HG03520 (cell line): ENCODE measurements around the gene TEX22.

Experiments used
- ATAC-seq: cut with Tn5 transposase; IDR thresholded peaks from one replicate; pipeline ENCODE4 v1.9.1; 2021; ENCODE audit warnings: mild to moderate bottlenecking, moderate library complexity; ENCODE audit not compliant: unreplicated experiment

Gene TEX22

DNA sequence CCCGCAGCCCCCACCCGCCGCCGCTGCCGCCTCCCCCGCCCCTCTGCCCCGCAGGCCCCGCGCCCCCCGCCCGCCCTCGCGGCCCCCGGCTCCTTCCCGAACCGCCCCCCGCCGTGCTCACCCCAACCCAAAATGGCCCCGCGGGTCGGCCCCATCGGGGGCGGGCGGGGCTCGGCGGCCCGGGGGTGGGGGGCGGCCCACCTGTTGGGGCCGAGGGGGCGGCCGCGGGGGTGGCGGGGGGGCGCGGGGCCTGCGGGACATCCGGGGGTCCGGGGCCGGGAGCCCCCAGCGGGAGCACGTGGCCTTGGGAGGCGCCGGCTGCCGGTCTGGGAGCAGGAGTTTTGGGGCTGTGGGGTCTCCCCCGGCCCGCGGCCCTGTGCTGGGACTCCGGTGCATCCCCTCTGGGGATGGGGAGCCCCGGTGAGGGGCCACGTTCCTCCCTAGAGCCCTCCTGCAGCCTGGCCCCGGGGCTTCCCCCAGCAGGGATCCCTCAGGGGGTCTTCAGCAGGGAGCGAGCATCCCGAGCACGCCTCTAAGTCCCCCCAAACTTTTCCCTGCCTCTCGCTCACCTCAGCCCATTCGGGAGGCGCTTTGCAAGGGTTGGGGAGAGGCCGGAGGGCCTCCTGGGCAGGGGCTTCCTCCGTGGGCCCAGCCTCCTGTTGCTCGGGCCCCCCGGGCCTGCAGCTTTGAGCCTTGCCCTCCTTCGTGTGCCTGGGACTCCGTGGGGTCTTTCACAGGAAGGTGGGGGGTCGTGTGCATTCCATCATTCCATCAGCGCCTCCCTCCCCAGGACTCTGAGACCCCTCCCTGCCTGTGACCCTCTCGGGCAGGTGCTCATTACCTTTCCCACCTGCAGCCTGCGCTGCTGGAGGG, 22.0 kb downstream of the TEX22 start:
- ATAC-seq: no peak

DNA sequence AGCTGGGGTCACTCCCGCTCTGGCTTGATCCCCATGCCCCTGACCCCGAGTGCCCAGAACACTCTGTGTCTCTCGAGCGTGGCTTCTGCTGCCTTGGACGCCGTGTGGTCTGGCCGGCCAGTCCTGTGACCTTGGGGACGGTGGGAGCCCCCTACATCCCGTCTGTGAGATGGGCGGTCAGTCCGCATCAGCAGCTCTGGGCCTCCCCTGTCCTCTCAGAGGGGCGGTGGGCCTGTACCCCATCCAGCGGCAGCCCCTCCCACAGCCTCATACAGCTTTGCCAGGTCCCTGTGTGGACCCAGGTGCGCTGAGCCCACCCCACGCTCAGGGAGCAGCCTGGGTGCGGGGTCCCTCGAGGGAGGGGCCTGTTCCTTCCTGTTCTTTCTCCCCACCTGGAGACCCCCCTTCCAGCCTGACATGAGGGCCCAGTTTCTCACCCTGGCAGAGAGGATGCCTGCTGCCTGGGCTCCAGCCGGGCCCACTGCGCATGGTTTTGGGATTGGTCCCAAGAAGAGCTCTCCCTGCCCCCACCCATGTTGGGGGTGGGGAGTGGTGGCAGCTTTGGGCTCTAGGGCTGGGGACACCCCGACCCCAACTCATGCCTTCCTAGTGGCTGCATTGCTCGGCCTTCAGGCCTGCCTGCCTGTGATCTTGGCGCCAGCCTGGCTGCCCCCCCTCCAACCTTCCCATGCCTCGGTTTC, 22.8 kb downstream of the TEX22 start:
- ATAC-seq: no peak

DNA sequence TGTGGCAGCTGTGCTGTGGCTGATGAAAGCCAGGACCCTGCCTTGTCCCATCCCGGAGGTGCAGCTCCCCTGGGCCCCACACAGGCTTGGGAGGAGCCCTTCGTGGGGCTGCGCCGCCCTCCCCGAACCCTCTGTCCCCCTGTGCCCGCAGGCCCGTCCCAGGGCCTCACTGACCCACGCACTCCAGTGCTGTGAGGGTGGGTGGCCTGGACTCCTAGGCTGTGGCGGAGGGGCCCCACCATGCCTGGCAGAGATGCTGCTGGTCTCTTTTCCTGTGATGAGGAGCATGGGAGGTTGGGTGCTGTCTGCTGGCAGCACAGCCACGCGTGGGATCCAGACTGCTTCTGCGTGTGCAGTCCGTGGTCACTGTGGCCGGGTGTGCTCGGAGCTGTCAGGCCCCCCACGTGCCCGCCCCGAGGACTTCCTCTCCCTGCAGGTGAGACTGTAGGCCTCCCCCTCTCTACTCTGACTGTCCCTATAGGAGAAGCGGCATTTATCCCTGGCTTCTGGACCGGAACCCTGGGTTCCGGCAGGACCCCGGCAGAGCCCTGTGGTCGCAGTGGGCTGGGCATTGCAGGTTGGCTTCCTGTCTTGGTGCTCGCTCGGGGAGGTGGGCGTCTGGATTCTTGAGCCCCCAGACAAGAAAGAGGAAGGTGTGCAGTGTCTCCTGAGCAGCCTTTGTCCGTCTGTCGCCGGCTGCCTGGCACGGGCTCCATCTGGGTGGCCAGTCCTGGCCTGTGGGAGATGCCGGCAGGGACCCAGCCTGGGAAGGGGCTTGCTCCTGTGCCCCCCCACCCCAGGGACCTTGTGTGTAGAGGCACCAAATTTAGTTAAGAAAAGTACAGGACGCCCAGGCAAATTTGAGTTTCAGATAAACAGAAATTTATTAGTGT, 23.6 kb downstream of the TEX22 start:
- no peak for ATAC-seq

DNA sequence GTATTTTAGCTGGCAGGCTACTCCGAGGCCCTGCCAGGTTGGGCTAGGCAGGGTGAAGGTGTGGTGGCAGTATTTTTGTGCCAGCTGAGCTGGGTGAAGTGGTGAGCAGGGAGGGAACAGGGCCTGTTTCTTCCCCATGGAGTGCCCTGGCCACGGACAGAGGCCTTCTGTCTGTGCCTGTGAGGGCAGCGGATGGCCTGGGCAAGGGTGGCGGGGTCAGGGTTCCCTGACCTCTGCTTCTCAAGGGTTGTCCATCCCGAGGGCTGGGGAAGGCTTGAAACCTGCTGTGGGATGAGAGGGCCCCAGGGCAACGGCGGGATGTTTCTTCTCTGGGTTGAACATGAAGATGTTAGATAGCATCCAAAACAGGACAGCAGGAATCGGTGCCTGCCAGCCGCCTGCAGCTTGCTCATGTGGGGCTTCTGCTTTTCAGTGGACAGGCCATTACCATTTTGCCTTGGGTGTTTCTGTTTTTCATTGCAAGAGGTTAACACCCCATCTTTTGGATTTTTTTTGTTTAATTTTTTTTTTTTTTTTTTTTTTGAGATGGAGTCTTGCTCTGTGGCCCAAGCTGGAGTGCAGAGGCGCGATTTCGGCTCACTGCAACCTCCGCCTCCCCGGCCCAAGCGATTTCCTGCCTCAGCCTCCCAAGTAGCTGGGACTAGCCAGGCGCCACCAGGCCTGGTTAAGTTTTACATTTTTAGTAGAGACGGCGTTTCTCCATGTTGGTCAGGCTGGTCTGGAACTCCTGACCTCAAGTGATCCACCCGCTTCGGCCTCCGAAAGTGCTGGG, 24.6 kb downstream of the TEX22 start:
- ATAC-seq: no peak

DNA sequence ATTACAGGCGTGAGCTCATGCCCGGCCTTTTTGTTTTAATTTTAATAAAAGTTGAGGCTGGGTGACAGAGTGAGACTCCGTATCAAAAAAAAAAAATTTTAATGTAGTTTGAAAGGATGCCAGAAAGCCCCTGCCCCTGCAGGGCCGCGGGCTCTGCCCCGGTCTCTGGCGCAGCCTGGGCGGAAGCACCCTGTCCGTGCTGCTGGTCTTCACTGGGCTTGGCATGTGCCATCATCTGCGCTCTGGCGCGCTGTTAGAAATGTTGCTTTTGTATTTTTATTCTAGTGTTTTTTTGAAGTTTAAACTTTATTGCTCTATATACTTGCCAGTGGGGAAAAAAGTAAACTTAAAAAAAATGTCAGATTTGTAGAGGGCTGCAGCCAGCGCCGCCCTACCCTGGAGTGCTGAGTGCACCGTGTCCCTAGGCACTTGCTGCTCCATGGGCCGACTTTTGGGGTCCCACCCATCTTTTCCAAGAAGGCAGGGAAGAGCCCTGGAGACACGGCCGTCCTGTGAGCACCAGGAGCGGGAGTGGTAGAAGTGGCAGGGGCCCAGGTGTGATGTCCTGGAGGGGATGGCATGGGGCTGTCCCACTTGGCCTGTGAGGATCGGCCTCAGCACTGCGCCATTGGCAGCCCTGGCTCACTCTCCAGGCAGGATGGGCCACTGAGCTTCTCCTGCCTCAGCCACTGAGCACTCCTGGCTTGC, 25.3 kb downstream of the TEX22 start:
- no peak for ATAC-seq

DNA sequence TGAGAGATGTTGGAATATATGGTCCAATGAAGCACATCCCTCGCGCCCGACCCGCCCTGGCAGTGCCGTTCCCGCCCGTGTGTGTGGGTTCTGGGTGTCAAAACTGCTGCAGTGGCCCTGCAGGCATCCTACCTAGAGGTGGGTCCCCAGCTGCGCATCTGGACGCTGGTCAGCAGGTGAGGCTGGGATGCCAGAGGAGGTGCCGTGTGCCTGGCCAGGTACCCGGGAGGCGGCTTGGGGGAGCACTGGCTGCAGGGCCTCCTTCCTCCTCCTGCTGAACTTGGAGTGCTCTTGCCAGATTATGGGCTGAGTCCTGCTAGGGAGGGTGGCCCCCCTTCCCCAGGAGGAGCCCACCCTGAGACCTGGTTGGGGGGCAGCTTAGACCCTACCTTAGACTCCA, 26.5 kb downstream of the TEX22 start:
- ATAC-seq: no peak

DNA sequence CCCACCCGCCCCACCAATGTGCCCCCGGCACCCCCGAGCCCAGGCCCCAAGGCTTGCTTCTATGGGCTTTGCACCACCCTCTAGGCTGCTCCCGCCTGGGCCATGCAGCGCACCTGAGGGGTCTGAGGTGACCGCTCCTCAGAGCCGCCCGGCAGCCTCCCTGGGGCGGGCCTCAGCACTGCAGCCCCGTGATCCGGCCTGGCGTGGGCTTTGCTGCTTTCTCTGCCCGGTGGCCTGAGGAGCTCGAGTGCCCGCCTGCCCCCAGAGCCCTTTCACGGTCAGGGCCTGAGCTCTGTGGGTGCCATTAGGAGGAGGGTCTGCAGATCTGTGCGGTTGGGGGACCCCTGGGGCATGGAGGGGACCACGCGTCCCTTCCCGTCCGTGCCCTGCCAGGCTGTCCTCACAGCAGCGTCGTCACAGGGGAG, 27.5 kb downstream of the TEX22 start:
- ATAC-seq: no peak

DNA sequence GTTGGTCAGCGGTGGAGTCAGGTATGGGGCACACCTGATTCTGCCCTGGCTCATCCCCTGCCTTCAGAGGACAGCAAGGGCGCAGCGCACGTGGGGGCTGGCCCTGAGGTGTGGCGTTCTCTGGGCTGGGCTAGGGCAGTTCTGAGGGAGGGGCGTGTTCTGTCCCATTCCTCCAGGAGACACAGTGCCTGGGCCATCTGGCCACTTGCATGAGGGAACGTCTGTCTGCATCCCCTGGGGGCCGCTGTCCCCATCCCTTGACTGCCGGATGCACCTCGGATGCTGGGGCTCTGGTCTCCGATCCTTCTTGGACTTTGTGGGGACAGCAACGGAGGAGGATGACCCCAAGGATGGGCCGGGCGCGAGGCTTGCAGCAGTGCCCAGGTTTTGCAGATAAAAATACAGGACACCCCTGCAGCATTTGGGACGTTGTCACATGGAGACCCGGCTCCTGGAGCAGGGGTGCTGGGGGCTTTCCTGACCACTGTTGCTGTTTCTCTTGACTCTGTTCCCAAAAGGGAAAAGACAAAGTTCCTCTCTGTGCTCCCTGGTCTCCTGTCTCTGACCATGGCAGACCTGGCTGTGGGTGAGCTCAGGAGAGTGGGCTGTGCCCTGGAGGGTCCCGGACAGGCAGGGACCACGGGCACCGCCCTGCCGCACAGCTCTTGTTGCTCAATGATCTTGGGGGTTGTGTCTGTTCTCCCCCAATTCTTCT, 28.2 kb downstream of the TEX22 start:
- ATAC-seq: no peak

DNA sequence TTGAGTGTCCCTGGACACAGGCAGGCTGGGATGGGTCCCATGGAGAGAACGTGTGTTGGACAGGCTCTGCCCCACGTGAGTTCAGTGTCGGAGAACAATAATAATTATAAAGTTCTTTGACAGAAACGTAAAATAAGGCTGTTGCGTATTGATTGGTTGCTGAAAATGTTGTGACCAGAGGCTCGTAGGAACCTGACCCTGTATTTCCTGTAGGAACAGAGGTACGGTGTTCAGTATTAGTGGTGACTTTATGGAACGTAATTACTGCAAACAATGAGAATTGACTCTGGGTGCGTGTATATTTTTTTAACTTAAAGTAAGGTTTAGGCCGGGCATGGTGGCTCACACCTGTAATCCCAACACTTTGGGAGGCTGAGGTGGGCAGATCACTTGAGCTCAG, 29.1 kb downstream of the TEX22 start:
- ATAC-seq: no peak

DNA sequence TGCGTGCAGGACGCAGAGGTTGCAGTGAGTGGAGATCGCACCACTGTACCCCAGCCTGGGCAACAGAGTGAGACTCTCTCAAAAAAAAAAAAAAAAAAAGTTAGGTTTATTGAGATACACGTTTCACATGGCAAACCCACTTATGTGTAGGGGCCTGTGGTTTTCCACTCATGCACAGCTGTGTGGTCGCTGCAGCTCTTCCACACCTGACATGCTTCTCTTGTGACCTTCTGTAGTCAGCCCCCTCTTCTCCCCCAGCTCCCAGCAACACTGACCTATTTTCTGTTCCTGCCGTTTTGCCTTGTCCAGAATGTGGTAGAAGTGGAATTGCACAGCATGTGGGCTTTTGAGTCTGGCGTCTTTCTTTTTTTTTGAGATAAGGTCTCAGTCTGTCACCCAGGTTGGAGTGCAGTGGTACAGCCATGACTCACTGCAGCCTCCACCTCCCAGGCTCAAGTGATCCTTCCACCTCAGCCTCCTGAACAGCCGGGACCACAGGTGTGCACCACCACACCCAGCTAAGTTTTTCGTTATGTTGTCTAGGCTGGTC, 29.7 kb downstream of the TEX22 start:
- ATAC-seq: no peak

DNA sequence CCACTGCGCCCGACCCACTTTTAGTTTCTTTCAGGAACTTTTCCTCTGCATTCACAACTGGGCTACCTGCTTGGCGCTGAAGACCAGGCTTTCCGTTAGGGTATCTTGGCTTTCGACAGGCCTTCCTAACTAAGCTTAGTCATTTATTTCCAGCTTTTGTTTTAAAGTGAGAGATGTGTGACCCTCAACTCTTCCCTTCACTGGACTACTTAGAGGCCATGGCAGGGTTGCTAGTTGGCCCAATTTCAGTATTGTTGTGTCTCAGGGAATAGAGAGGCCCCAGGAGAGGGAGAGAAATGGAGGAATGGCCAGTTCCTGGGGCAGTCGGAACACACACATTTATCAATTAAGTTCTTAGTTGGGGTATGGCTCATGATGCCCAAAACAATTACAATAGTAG, 31.7 kb downstream of the TEX22 start:
- ATAC-seq: no peak

DNA sequence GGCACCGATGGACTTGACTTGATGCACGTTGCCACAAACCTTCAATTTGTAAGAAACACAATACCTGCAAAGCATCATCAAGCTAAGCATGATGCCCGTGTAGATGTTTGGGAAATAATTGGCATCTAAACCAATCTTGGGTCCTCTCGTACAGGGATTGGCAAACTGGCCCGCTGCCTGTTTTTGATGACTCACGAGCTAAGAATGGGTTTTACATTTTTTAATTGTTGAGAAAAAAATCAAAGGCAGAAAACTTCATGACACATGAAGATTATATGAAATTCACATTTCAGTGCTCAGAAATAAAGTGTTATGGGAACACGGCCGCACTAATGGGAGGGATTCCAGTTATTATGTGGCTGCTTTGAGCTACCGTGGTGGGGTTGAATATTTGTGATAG, 32.2 kb downstream of the TEX22 start:
- no peak for ATAC-seq

DNA sequence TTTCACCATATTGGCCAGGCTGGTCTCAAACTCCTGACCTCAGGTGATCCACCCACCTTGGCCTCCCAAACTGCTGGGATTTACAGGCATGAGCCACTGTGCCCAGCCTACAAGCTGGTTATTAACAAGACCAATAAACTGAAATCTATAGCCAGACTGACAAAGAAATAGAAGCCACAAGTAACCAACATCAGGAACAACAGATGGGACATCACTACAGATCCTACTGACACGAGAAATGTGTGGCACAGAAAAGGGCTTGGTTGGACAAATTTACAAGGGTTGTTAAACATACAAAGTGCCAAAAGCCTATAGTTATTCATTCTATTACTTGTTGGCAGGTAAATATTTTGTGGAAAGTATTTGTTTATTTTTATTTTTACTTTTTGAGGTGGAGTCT, 32.9 kb downstream of the TEX22 start:
- ATAC-seq: no peak

DNA sequence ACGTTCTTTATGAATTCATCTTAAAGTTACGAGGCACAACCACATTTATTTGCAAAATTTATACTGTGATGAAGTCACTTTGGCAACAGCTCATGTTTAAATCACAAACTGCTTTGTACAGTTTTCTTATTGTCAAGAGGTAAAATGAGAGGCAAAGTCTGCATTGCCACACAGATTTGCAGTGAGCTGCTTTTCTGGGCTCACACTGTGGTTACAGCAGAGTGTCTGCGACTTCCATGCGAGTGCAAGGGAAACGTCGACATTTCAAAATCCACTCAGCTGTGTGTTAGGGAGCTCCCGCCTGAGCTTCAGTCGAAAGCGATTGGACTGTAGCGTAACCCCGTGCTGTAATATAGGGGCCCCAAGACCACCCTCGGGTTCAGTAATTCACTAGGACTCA, 34.3 kb downstream of the TEX22 start:
- ATAC-seq: no peak

DNA sequence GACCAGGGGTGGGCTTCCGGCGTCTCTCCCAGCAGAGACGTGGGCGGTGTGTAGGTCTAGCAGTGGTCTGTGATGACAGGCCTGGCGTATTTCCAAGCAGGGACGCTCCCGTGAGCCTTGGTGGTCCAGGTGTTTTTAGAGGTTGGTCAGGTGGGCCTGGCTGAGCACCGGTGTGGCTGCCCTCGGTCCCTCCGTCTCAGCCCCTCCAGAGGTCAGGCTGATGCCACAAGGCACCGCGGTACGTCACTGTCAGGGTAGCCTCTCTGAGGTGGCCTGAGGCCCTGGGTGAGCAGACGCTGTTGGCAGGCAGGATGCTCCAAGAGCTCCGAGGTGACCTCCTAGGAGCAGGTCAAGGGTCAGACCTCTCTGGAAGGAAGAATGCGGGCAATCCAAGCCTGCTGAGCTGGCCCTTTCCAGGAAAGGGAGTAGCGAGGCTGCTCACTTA, 34.8 kb downstream of the TEX22 start:
- ATAC-seq: no peak

DNA sequence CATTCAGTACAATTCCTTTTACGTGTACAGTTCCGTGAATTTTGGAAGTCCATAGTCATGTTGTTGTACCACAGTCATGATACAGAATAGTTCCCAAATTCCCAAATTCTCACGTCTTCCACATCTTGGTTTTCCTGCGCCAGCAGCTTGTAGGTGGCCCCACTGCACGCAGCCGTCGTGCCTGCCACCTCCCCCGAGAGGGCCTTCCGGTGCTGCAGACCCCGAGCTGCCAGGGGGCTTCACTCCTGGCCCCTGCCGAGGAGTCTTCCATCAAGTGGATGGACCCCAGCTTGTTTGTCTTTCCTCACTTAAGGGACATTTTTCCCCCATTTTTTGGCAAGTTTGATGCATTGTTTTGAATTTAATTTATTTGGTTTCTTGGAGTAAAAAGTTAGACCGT, 38.1 kb downstream of the TEX22 start:
- ATAC-seq: no peak

DNA sequence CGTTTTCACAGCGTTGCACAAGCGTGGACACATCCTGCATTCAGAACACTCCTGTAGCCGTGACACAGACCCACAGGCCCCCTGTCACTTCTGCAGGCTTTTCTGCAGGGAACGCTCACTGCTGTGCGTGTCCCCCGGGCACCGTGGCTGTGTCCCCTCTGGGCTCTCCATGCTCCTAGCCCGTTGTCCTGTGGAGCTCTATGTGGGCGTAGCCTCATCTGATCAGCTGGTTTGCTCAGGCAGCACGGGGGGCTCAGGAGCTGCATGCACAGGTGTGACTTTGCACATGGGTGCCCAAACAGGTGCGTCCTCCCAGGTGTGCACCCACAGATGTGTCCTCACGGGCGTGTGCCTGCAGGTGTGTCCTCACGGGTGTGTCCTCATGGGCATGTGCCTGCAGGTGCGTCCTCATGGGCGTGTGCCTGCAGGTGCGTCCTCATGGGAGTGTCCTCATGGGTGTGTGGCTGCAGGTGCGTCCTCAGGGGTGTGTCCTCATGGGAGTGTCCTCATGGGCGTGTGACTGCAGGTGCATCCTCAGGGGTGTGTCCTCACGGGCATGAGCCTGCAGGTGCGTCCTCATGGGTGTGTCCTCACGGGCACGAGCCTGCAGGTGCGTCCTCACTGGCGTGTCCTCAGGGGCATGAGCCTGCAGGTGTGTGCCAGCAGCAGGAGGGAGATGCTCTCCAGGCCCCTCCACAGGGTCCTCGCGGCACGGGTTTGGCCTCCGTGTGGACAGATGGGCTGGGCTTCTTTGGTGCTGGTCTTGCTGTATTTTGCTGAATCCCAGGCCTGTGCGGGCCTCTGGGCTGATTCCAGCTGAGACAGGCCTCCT, 38.8 kb downstream of the TEX22 start:
- ATAC-seq: no peak
